HL-60 (cell line): ENCODE results near the gene NANOS2.

Source experiments
- DNase-seq, 2 experiments: peaks; one replicate each; pipeline ENCODE4 v3.0.0-alpha.2; 2010 to 2020; ENCODE audit warnings: low read depth in 1 of 2, low spot score in 1 of 2
- H3K27ac ChIP-seq: fragments of 250-450 bp; sonication (Bioruptor Pico); replicated peaks from 2 replicates; pipeline ENCODE4 v1.5.1; 2020; ENCODE audit warnings: mild to moderate bottlenecking, moderate library complexity
- H3K27me3 ChIP-seq: fragments of 250-450 bp; sonication (Bioruptor Pico); 2 replicates; pipeline ENCODE4 v1.5.1; 2021; ENCODE audit warnings: mild to moderate bottlenecking, moderate library complexity; ENCODE audit not compliant: insufficient read depth, poor library complexity, severe bottlenecking
- H3K4me3 ChIP-seq: replicated peaks from 2 replicates; pipeline ENCODE4 v1.5.1; 2011; ENCODE audit warnings: mild to moderate bottlenecking, control low read depth, low read length; ENCODE audit not compliant: insufficient read depth
- CTCF ChIP-seq: IDR thresholded peaks from one replicate; pipeline ENCODE4 v1.5.1; 2011; ENCODE audit warnings: low read length, control low read depth, inconsistent platforms; ENCODE audit not compliant: insufficient read depth
- GABPA ChIP-seq: IDR thresholded peaks from 2 replicates; pipeline ENCODE4 v1.6.1; 2012; ENCODE audit warnings: low read depth
- POLR2AphosphoS5 ChIP-seq: IDR thresholded peaks from 2 replicates; pipeline ENCODE4 v1.6.1; 2012; ENCODE audit warnings: low read depth
- REST ChIP-seq: IDR thresholded peaks from 2 replicates; pipeline ENCODE4 v1.6.1; 2012; ENCODE audit warnings: low read depth; ENCODE audit not compliant: insufficient replicate concordance
- SPI1 ChIP-seq: IDR thresholded peaks from 2 replicates; pipeline ENCODE4 v1.6.1; 2012; ENCODE audit warnings: low read depth, mild to moderate bottlenecking, borderline replicate concordance

The NANOS2 gene

DNA sequence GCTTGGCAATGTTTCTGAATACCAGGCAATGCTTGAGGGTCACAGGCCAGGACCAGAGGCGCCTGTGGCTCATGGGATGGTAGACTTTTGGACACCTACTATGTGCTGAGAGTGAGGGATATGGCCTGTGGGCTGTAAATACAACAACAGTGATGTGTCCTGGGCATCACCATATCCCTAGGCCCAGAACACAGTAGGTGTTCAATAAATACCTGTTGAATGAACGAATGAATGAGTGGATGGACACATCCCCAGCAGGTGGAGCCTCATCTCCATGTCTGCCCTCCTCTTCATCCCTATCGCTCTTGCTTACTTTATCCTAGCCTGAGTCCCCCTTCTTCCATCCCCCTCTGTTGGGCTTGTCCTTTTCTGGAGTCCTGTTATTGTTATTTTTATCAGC, 16.5 kb upstream of the NANOS2 start:
- DNase-seq = no peak

GRCh38 chr19:45929247-45929646, 14.7 kb upstream of the NANOS2 start:
- Histone ChIP-seq H3K4me3 (no peak overlapping the region), H3K27ac (no peak overlapping the region), H3K27me3 (no peaks in the 10 kb centered on the region)
- TF ChIP-seq GABPA (no peak), SPI1 (no peak), CTCF (no peak), POLR2AphosphoS5 (no peak), REST (no peak)
- DNase-seq = no peak

More for the DNA sequence above, 16.5 kb upstream of the NANOS2 start:
- Histone ChIP-seq H3K4me3 (no peak overlapping the region), H3K27me3 (no peaks in the 10 kb centered on the region), H3K27ac (no peak overlapping the region)
- TF ChIP-seq SPI1 (no peak), REST (no peak), CTCF (no peak), POLR2AphosphoS5 (no peak), GABPA (no peak)

DNA sequence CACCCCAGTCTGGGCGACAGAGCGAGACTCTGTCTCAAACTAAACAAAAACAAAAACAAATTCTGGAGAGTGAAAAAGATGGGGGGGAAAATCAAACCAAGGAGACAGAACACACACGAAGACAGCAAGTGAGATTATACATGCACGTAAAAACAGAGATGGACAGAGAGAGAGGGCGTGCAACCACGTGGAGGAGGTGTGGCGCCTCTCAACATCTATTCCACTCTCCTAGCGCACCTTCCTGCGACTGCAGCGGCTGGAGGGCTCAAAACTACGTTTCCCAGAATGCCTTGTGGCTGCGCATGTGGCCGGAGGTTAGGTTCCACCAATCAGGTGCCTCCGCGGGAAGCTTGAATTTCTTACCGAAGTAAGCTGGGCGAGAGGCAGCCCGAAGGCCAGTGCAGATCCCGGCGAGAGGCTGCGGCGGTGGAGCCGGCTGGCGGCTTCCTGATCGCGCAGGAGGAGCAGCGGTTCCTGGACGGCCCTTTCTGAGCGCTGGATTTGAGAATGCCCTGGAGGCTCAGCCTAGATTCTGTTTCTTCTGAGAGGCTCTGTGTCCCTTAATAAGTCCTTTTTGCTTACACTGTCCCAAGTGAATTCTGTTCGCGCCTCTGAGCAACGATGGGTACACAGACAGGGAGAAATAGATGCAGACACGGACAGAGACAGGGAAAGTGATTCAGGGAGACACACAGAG, 13.1 kb upstream of the NANOS2 start:
- Histone ChIP-seq H3K27ac (no peak overlapping the region), H3K27me3 (no peaks in the 10 kb centered on the region), H3K4me3 (no peak overlapping the region)
- peak; percentile 71 to 91 for DNase-seq
- 0 out of 2 replicates have a peak, but pooled peaks have one; percentile 21 for TF ChIP-seq POLR2AphosphoS5
- no peak for TF ChIP-seq REST
- no peak for TF ChIP-seq CTCF
- TF ChIP-seq GABPA = no peak
